ENCODE data around the gene AATF.
A peak's percentile ranks its signal among the peaks of the same experiment; 100 is the strongest.

Gene AATF

DNA sequence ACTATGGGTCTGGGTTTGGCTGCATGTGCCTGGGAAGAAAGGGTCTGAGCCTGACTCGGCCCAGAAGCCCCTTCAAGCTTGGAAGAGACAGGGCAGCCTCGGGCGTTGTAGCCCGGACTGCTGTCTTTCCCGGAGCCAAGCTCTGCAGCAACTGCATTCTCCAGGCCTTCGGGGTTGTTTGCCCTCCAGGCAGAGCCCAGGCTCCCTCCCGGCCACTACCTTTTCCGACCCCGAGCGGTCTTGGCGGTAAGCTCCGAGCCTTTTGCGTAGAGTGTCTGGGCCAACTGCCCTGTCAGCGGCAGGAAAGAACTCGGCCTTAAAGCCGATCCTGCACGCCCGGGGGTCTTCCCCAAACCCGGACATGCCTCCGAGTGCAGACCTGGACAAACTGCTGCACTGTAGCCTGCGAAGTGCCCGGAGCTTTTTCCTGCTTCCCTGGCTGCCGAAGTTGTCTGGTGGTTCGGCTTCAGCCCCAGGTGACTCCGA is 10.1 kb upstream of the AATF start:
- TF ChIP-seq, protein P1, sequence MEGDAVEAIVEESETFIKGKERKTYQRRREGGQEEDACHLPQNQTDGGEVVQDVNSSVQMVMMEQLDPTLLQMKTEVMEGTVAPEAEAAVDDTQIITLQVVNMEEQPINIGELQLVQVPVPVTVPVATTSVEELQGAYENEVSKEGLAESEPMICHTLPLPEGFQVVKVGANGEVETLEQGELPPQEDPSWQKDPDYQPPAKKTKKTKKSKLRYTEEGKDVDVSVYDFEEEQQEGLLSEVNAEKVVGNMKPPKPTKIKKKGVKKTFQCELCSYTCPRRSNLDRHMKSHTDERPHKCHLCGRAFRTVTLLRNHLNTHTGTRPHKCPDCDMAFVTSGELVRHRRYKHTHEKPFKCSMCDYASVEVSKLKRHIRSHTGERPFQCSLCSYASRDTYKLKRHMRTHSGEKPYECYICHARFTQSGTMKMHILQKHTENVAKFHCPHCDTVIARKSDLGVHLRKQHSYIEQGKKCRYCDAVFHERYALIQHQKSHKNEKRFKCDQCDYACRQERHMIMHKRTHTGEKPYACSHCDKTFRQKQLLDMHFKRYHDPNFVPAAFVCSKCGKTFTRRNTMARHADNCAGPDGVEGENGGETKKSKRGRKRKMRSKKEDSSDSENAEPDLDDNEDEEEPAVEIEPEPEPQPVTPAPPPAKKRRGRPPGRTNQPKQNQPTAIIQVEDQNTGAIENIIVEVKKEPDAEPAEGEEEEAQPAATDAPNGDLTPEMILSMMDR (conservative IDR thresholded peaks at IDR 0.05; ENCODE audit: low read depth, low read length), result no peak

DNA sequence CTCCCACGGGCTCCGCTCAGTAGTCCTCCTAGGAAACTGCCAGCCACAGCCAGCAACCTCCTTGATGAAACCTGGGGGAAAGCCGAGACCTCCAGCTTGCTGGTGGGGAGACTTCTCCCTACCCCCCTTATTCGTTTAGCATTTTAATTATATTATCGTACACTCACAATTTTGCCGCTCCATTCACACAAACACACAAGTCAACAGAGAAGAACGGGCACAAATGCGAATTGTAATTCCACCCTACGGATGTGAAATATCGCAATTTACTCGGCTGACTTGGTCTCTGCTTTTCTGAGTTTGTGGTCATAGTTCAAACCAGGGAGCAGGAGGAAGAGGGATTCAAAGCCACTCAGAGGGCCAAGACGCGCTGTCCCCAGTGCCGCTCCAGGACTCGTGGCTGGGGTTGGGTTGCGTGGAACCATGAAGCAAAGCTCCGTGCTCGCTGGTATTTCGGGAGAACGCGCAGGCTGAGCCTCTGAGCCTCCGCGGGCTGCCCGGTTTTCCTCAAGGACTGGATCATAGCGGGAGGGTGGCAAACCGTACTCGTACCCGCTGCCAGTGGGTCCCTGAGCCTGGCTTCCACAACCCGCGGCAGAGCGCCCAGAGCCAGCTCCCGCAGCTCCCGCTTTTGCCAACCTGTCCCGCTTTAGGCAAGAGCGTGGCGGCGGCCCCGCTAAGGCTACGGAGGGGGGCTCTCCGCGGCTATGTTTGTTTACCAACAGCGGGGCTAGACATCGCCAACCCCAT is 9.5 kb upstream of the AATF start:
- TF ChIP-seq, protein P1 (conservative IDR thresholded peaks at IDR 0.05; ENCODE audit: low read depth, low read length), result no peak

More for the DNA sequence above, 10.1 kb upstream of the AATF start:
- no peak for DNase-seq (ENCODE audit: low read depth)
- H3K4me3 ChIP-seq (ENCODE audit: low read length), result peak overlapping the region; percentile 42

DNA sequence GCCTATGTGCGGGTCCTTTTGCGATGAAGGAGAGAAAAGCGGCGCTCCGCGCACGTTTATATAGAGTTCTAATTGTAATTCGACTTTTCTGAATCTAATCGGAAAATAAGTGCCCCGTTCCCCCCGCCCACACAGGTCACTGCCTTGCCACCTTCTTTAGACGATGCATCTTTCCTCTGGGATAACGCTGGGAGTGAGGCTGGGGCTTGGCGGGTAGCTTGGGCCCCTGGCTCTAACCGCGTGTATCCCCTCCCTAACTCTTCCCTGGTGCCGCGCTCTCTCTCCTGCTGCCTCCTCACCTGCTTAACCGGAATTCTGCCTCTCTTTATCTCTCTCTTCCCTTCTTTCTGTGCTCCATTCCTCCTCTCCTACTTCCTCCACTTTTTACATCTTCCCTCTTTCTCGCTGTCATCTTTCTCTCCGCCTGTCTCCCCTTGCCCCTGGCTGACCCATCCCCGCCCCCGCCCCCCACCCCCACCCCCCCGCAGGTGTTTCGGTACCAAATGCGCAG is 8.9 kb upstream of the AATF start:
- peak overlapping the region; percentile 42 for H3K4me3 ChIP-seq (ENCODE audit: low read length)
- TF ChIP-seq, protein P1 (conservative IDR thresholded peaks at IDR 0.05; ENCODE audit: low read depth, low read length), result no peak
- DNase-seq (ENCODE audit: low read depth), result no peak

More for the DNA sequence above, 9.5 kb upstream of the AATF start:
- peak overlapping the region; percentile 42 for H3K4me3 ChIP-seq (ENCODE audit: low read length)
- no peak for DNase-seq (ENCODE audit: low read depth)

GRCh38 chr17:36940313-36941264 is 8.2 kb upstream of the AATF start:
- no peak for DNase-seq (ENCODE audit: low read depth)
- TF ChIP-seq, protein P1 (conservative IDR thresholded peaks at IDR 0.05; ENCODE audit: low read depth, low read length), result no peak
- no peak overlapping the region for H3K4me3 ChIP-seq (ENCODE audit: low read length)

GRCh38 chr17:36941265-36942010 is 7.3 kb upstream of the AATF start:
- no peak for DNase-seq (ENCODE audit: low read depth)
- TF ChIP-seq, protein P1 (conservative IDR thresholded peaks at IDR 0.05; ENCODE audit: low read depth, low read length), result no peak
- no peak overlapping the region for H3K4me3 ChIP-seq (ENCODE audit: low read length)

- TF ChIP-seq, protein P1 (conservative IDR thresholded peaks at IDR 0.05; ENCODE audit: low read depth, low read length), result no peak
- no peak for DNase-seq (ENCODE audit: low read depth)
- no peak overlapping the region for H3K4me3 ChIP-seq (ENCODE audit: low read length)
Observed at GRCh38 chr17:36942019-36942599, 6.6 kb upstream of the AATF start.
